ENCODE data around the gene FUT6.

FUT6 gene

GRCh38 chr19:5803752-5804515 lies 35.6 kb downstream of the FUT6 start:
- peak; percentile 97 for DNase-seq

- DNase-seq = no peak
Measured at GRCh38 chr19:5803441-5803751, 36.1 kb downstream of the FUT6 start.

- no peak for DNase-seq
Measured at GRCh38 chr19:5801796-5802619, 37.5 kb downstream of the FUT6 start.

- no peak for DNase-seq
Measured at GRCh38 chr19:5800361-5801270, 38.9 kb downstream of the FUT6 start.

- DNase-seq = no peak
Measured at GRCh38 chr19:5799247-5800241, 40.0 kb downstream of the FUT6 start.

- no peak for DNase-seq
Measured at GRCh38 chr19:5798244-5798643, 41.3 kb downstream of the FUT6 start.

- no peak for DNase-seq
Measured at GRCh38 chr19:5795382-5795919, 44.1 kb downstream of the FUT6 start.

GRCh38 chr19:5793188-5793587 lies 46.3 kb downstream of the FUT6 start:
- no peak for DNase-seq

GRCh38 chr19:5792224-5792623 lies 47.3 kb downstream of the FUT6 start:
- no peak for DNase-seq

GRCh38 chr19:5790559-5791520 lies 48.7 kb downstream of the FUT6 start, which contains the start of gene DUS3L:
Gene DUS3L, minus strand, starts transcription at chr19:5791163. Its CDS starts 22 bp downstream, at chr19:5791141.
- DNase-seq = peak; percentile 98

GRCh38 chr19:5789886-5790558 lies 49.5 kb downstream of the FUT6 start:
- no peak for DNase-seq

GRCh38 chr19:5789351-5789761 lies 50.1 kb downstream of the FUT6 start:
- DNase-seq = no peak

- no peak for DNase-seq
Measured at GRCh38 chr19:5788422-5788821, 51.1 kb downstream of the FUT6 start.

GRCh38 chr19:5787409-5788182 lies 51.9 kb downstream of the FUT6 start:
- DNase-seq = no peak

- DNase-seq = no peak
Measured at GRCh38 chr19:5786593-5787408, 52.7 kb downstream of the FUT6 start.

- DNase-seq = no peak
Measured at GRCh38 chr19:5785423-5785822, 54.1 kb downstream of the FUT6 start.

GRCh38 chr19:5784581-5785147 lies 54.8 kb downstream of the FUT6 start, which contains the start of gene PRR22:
Gene PRR22, minus strand, starts transcription at chr19:5784746. Its CDS starts 86 bp downstream, at chr19:5784660.
- no peak for DNase-seq
